Activated T-helper 1 cell treated with anti-CD3 and anti-CD28 coated beads, Interleukin-2, amount 50 U/mL, for 16 hours (primary cell): ENCODE measurements around the gene CACNA1H.
"Not testable (repeated sequence)": the region's sequence is repeated elsewhere in the genome, so short reads cannot be mapped to it uniquely, and the experiment has no call there.

Experiments
- DNase-seq, 2 donors: peaks; one replicate each; pipeline ENCODE4 v3.0.0-alpha.2; 2020; ENCODE audit warnings: low read depth in 1 of 2, low spot score in 1 of 2

The CACNA1H gene

DNA sequence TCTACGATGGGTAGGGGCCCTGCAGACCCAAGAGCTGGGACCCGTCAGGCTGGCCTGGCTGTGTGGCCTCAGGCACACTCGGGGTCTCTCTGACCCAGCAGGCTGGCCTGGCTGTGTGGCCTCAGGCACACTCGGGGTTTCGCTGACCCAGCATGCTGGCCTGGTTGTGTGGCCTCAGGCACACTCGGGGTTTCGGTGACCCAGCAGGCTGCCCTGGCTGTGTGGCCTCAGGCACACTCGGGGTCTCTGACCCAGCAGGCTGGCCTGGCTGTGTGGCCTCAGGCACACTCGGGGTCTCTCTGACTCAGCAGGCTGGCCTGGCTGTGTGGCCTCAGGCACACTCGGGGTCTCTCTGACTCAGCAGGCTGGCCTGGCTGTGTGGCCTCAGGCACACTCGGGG lies 37.9 kb downstream of the CACNA1H start:
- not testable (repeated sequence) for DNase-seq

DNA sequence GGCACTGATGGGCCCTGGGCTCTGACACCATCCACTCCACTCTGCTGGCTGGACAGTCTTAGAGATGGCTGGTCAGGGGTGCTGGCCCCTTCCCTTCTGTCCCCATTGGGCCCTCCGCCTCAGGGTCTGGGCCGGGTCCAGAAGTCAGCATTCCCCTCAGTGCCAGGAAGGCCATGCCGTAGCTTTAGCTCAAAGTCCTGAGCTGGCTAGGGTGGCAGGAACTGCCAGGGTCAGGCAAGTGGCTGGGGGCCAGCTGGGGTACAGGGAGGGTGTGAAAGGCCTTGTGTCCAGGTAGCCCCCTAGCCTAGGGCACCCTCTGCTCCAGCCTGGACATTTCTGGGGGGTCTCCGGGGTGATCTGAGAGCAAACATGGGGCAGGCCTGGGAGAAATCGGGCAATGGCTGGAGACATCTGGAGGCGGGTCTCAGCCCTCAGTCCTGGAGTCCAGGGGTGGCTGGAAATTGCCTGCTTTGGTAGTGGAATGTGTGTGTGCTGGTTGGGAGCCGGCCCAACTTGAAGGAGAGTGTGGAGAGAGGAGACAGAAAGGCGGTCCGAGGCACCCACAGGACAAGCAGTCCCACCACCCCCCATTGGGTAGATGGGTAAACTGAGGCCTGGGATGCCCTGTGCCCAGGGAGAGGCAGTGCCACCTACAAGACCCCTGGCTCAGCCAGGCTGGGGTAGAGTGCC lies 39.6 kb downstream of the CACNA1H start:
- DNase-seq, result no peak

- DNase-seq, result no peak
These were observed 40.4 kb downstream of the CACNA1H start for GRCh38 chr16:1193143-1193824.

DNA sequence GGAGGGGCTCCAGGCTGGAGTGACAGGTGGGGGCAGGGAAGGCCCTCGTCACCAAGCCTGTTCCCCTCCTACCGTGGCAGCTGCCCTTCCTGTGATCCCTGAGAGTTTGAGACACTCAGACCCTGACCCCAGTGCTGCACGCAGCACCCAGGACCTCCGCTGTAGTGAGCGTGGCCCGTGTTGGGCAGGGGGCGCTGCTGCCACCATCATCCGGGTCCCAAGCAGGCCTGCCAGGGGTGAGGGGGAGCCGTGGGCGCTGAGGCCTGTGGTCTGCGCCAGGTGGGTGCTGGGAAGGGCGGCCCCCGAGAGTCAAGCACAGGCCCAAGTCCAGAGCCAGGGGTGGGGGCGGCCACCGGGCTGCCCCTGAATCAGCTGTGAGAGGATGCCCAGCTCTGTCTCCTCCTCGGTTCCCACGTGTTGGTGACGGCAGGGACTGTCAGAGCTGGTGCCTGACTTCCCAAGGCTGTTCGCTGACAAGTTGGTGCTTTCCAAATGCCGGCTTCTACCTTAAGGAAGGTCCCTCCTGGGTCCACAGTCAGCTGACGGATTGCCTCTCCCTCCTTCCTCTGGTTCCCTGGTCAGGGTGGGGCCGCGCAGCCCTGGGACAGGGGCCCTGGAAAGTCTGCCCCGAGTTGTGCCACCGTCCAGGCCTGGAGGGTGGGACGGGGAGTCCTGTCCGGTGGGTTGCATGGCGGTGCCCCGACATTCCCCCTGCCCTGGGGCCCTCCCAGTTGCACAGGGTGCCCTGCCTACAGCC lies 41.1 kb downstream of the CACNA1H start:
- no peak for DNase-seq

GRCh38 chr16:1194665-1195392 lies 41.9 kb downstream of the CACNA1H start:
- no peak for DNase-seq

DNA sequence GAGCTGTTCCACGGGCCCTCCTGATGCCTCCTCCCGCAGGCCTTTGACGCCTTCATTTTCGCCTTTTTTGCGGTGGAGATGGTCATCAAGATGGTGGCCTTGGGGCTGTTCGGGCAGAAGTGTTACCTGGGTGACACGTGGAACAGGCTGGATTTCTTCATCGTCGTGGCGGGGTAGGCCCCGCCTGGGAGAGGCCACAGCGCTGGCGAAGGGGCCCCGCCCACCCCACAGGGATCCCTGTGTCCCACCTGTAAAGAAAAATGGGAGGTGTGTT lies 42.4 kb downstream of the CACNA1H start:
- no peak for DNase-seq

DNA sequence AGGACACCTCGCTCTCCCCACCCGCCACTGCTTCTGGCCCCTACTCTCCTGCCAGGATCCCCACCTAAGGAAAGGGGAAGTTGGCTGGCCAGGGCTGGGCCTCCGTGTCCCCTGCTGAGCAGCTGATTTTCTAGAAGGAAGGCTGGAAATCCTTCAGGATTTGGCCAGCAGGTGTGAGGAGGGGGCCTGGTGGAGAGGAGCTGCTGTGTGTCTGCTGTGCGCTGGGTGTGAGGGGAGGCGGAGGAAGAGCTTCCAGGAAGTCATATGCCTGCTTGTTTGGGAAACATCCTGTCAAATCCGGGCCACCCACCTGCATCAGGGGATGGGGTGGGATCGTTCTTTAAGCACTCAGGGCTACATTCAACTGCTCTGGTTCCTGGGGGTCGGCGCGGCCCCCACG lies 43.6 kb downstream of the CACNA1H start:
- no peak for DNase-seq

- DNase-seq, result no peak
These were observed 44.4 kb downstream of the CACNA1H start for GRCh38 chr16:1197237-1197866.

- DNase-seq, result no peak
These were observed 45.3 kb downstream of the CACNA1H start for GRCh38 chr16:1198194-1198593.

DNA sequence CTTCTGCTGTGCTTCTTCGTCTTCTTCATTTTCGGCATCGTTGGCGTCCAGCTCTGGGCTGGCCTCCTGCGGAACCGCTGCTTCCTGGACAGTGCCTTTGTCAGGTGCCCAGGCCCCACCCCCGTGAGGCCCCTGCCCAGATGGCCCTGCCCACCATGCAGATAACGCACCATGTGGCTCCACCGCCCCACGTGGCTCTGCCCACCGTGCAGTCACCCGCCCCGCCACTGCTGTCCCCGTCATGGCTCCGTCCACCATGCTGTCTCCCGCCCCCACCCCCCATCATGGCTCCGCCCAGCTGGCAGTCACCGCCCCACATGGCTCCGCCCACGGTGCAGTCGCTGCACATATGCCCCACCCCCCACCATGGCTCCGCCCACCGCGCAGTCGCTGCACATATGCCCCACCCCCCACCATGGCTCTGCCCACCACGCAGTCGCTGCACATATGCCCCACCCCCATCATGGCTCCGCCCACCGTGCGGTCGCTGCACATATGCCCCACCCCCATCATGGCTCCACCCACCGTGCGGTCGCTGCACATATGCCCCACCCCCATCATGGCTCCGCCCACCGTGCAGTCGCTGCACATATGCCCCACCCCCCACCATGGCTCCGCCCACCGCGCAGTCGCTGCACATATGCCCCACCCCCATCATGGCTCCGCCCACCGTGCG lies 45.9 kb downstream of the CACNA1H start:
- DNase-seq, result not testable (repeated sequence)

DNA sequence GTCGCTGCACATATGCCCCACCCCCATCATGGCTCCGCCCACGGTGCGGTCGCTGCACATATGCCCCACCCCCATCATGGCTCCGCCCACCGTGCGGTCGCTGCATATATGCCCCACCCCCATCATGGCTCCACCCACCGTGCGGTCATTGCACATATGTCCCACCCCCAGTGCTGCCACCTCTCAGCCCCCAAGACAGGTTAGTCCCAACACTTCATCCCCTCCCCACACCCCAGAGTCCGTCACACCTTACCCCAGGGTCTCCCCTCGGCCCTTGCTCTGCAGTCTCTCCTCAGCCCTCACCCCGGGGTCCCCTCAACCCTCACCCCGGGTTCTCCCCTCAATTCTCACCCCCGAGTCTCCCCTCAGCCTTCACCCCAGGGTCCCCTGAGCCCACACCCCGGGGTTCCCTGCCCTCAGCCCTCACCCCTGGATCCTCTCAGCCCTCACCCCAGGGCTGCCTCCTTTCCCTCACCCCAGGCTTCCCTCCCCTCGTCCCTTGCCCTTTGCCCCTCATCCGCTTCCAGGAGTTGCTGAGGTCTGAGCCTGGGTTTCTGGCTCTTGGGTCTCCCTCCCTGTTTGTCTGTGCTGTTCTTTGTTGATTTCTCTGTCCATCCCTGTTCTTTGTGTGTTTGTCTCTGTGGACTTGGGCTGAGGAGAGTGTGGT lies 46.6 kb downstream of the CACNA1H start:
- DNase-seq, result no peak

GRCh38 chr16:1200014-1200627 lies 47.2 kb downstream of the CACNA1H start:
- DNase-seq, result no peak

- DNase-seq, result no peak
These were observed 48.5 kb downstream of the CACNA1H start for GRCh38 chr16:1201444-1201843.

DNA sequence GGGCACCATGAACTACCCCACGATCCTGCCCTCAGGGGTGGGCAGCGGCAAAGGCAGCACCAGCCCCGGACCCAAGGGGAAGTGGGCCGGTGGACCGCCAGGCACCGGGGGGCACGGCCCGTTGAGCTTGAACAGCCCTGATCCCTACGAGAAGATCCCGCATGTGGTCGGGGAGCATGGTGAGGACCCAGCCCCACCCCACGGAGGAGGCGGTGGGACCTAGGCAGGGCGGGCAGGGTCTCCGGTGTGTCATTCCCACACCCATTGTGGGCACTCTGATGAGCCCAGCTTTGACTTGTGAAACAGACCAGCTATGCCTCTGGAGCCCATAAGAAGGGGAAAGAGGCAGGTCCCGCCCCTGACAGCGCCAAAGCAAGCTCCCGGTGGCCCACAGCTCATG lies 49.4 kb downstream of the CACNA1H start:
- no peak for DNase-seq

DNA sequence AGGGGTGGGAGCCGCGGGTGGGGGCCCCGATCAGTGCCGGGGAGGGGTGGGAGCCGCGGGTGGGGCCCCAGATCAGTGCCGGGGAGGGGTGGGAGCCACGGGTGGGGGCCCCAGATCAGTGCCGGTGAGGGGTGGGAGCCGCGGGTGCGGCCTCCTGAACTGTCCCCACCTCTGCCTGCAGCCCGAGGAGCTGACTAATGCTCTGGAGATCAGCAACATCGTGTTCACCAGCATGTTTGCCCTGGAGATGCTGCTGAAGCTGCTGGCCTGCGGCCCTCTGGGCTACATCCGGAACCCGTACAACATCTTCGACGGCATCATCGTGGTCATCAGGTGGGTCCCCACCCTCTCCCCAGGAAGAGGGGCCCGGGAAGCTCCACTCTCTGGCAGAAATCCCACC lies 52.0 kb downstream of the CACNA1H start:
- DNase-seq, result no peak

- no peak for DNase-seq
These were observed 53.4 kb downstream of the CACNA1H start for GRCh38 chr16:1206326-1206725.

GRCh38 chr16:1206786-1207185 lies 53.9 kb downstream of the CACNA1H start:
- DNase-seq, result no peak

DNA sequence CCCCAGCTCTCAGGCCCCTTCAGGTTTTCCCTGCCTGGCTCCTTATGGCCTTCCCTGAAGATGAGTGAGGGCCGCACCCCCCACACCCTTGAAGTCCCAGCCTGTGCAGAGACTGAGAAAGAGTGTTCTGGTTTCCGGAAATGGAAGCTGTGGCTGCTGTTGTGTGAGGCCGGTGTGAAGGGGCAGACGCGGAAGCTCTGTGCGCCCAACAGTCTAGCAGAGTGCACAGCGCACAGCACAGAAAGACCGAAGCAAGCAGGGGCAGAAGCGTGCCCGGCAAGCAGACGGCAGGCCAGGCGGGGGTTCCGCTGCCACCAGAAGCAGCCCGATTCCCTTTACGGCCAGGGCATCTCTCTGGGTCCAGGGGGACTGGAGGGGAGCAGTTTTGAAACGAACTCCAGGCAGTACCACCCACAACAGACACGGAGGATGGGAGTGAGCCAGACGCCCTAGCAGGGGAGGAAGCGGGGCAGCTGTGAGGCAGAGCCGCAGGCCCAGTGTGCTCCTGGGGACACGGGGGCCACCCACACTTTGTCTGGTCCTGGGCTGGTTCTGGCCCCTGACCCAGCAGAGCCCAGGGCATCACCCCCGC lies 55.4 kb downstream of the CACNA1H start:
- no peak for DNase-seq

DNA sequence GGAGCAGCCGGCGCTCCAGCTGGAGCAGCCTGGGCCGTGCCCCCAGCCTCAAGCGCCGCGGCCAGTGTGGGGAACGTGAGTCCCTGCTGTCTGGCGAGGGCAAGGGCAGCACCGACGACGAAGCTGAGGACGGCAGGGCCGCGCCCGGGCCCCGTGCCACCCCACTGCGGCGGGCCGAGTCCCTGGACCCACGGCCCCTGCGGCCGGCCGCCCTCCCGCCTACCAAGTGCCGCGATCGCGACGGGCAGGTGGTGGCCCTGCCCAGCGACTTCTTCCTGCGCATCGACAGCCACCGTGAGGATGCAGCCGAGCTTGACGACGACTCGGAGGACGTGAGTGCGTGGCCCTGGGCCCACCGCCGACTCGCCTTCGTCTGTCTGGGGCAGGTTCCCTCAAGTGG lies 56.2 kb downstream of the CACNA1H start:
- no peak for DNase-seq
